Fibroblast of the aortic adventitia (primary cell): ENCODE results near the gene SNCG. TPM values are rescaled to one million over a fixed set of nuclear protein-coding genes. Genes with fewer than 3 reads are reported as not detected.
A peak's percentile ranks its signal among the peaks of the same experiment; 100 is the strongest.

Experiments used
- DNase-seq: peaks from one replicate; pipeline ENCODE4 v3.0.0-alpha.2; 2010; ENCODE audit warnings: low read depth
- H3K4me3 ChIP-seq: 2 replicates; pipeline ENCODE4 v1.5.1; 2011; ENCODE audit warnings: low read depth, mild to moderate bottlenecking, control low read depth, low read length, moderate library complexity
- total RNA-seq: library from RNA; depleted of rRNA; stranded (reverse); fragments of >200 nt; gene quantifications from 2 replicates; pipeline ENCODE4 v1.2.3, GENCODE V29; 2012; ENCODE audit warnings: low replicate concordance
- TF ChIP-seq, protein P1 (sequence below): IDR thresholded peaks from 2 replicates; pipeline ENCODE4 v1.5.1; 2011; ENCODE audit warnings: mild to moderate bottlenecking, low read length, control low read depth, inconsistent platforms; ENCODE audit not compliant: insufficient read depth

Gene SNCG
- total RNA-seq, 1 donor, result 2.8 TPM

DNA sequence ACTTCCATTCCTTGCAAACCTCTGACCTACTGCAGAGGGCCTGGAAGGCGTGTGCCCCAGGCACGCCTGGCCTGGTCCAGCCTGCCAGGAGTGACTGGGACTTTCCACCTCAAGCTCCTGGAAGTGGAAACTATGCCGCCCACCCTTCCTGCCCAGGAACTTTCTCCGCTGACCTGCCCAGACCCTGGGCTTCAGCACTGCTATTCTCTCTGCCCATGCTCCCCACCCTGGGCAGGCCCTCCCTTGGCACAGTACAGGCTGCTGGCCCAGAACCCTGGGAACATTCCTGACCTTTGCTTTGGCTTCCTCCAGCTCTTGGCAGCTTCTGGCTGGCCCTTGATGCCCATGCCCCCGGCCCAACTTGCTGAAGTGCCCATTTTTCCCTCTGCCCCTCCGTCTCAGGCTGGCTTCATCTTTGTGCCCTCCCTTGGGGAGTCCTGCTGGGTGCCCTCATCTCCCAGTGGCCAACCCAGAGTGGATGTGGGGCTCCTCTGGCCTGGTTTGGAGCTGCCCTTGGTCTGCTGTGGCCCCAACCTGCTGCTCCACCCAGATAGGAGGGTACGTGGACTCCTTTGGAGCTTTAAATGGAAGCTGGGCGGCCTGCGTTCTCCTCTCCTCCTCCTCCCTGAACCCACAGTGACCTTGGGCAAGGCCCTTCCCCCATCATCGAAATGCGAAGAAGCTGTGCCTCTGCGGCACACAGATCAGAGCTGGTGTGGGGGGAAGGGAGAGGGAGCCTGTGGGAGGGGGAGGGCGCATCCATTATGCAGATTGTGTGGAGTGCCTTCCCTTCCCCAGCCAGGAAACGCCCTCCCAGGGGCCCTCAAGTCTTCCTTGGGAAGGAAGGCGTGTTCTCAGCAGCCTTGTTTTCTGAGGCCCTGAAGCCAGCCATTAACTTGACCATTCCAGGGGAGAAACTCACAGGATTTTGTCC is 4.4 kb upstream of the SNCG start:
- peak; percentile 81 for DNase-seq
- H3K4me3 ChIP-seq, result no peak overlapping the region
- TF ChIP-seq, protein P1, sequence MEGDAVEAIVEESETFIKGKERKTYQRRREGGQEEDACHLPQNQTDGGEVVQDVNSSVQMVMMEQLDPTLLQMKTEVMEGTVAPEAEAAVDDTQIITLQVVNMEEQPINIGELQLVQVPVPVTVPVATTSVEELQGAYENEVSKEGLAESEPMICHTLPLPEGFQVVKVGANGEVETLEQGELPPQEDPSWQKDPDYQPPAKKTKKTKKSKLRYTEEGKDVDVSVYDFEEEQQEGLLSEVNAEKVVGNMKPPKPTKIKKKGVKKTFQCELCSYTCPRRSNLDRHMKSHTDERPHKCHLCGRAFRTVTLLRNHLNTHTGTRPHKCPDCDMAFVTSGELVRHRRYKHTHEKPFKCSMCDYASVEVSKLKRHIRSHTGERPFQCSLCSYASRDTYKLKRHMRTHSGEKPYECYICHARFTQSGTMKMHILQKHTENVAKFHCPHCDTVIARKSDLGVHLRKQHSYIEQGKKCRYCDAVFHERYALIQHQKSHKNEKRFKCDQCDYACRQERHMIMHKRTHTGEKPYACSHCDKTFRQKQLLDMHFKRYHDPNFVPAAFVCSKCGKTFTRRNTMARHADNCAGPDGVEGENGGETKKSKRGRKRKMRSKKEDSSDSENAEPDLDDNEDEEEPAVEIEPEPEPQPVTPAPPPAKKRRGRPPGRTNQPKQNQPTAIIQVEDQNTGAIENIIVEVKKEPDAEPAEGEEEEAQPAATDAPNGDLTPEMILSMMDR, result no peak

DNA sequence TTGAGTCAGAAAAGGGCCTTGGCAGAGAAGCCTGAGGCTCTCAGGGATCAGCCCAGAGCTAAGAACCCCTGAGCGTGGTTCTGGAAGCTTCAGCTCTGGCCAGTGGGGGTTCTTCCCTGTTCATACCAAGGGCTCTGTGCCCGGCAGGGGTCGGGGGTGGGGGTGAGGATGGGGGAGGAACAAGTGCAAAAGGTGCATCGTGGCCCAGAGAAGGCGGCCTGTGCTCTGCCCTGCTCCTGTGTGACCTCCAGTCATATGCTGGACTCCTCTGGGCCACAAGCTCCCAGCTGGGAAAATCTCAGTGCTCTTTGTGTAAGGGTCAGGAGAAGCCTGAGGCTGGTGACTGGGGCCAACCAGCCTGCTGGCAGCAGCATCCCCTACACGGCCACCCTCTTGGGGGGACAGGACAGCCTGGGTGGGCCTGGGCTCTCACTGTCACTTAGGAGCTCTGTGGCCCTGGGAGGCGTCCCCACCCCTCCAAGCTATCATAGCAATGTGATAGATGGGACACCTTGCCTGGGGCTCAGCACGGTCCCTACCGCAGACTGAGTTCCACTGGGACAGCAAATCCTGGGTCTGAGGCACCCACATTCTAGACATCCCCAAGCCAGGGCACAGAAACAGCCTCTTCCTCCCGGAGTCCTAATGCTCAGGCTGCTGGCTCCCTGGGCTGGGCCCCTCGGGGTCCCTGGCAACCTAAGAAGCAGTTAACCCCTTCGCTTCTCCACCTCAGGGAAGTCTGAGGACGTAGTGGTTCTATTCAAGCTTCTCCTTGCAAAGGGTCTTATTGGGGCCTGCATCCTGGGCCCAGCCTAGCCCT is 3.5 kb upstream of the SNCG start:
- no peak overlapping the region for H3K4me3 ChIP-seq
- no peak for DNase-seq
- TF ChIP-seq, protein P1, result no peak

GRCh38 chr10:86955501-86956194 is 2.8 kb upstream of the SNCG start:
- no peak overlapping the region for H3K4me3 ChIP-seq
- TF ChIP-seq, protein P1, result no peak
- DNase-seq, result no peak

GRCh38 chr10:86956195-86956847 is 2.1 kb upstream of the SNCG start:
- H3K4me3 ChIP-seq, result no peak overlapping the region
- TF ChIP-seq, protein P1, result no peak
- no peak for DNase-seq

- no peak for DNase-seq
- TF ChIP-seq, protein P1, result no peak
- no peak overlapping the region for H3K4me3 ChIP-seq
Measured at GRCh38 chr10:86956848-86957448, 1.5 kb upstream of the SNCG start.
